NCI-H510A treated with DMSO at 0.1 percent for 48 hours (cell line): Measurements from ENCODE around the gene ACOT12.
A peak's percentile ranks its signal among the peaks of the same experiment; 100 is the strongest.
"Not testable (repeated sequence)": the region's sequence is repeated elsewhere in the genome, so short reads cannot be mapped to it uniquely, and the experiment has no call there.

ENCODE experiments used
- DNase-seq: peaks from one replicate; lab custom pipeline; 2025; lab: John Stamatoyannopoulos, UW

The ACOT12 gene

DNA sequence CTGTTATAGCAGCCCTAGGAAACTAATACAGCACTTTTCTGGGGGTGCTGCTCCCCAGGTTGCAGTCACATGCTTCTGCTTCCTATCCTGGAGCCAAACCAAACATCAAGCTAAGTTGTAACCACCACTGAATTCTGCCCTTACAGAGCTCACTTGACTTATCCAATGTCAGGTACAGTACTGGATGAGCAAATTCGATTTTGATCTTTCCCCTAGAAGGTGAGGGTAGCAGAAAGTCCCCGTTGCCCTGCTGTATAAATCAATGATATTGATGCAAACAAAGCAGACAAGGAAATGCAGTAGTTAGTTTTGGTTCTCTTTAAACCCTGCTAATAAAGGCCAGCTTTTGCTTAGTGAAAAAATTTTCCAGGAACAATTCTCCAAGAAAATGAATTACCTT is 56.1 kb downstream of the ACOT12 start:
- DNase-seq: no peak

DNA sequence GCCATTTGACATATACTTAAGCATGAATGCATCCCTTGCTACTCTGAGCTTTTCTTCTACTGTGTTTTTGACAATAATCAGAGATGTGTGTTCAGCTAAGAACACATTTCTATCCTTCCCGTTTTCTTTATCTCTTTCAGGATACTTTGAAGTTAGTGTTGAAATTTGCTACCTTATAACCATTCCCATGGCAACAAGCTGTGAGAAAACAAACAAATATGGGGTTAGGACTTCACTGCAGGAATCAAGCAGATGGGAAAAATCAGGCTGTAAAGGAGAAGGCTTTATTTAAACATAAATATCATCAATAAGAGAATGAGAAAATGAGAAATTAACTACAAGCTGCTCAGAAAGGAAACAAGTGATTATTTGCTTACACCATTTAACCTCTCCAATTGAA is 57.4 kb downstream of the ACOT12 start:
- no peak for DNase-seq

DNA sequence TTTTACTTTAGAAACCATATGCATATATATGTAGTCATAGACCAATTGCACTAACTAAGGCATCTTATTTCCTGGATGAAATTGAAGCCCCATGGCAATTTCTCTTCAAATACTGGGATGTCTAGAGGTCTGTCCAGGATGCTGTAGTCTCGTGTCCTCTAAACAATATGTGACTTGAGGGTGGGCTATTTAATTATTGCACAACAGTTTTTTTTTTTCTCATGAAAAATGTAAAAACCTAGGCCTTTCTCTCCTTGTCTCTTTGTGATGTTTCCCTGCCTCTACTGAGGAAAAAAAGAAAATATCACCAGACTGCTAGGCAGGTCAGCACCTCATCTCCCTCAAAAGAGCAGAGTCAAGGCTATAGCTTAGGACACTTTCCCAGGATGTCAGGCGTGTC is 58.0 kb downstream of the ACOT12 start:
- no peak for DNase-seq

DNA sequence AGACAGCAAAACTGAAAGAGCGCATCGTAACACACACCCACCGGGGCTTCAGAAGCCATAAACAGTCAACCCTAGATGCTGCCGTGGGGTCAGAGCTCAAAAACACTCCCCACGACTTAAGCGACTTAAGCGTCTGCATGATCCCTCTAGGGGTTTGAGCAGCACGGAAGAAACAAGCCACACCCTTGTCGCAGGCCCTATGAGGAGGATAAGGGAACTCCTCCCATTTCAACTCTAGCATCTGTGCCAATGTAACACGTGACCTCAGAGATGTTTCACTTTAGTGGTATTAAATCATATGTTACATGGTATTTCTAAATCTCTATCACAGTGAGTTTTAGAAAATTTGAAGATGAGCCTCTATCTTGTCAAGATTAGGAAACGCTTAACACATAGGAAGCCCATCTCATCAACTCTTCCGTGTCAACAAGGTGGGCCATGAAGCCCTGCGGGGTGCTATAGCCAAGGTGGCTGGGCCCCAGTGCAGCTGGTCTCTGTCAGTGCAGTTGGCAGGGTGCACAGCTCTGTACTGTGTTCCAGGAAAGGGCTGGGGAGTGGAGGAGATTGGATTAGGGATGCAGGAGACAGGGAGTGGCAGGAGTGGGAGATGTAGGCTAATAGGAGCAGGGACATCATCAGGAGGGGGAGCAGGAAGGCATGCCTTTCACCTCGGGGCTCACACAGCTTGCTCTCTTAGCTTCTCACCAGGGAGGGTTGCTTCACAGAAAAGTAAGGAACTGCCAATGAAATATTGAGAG is 59.5 kb downstream of the ACOT12 start:
- DNase-seq: no peak

DNA sequence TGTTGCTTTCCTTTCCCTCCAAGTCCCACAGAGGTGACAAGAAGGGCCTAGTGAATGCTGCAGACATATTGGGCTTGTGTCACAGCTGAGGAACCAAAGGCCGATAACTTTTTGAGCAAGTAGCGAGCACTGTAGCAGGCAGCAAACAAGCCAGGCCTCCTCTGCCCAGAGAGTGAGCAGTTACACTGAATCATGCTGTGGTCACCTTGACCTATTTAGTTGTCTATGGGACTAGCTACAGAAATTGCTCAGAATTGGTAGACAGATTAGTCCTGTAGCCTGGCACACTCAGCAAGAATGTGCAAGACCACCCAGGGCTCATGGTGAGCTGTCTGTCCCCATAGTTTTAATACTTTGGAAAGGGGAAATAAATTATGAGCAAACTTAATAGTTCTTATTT is 67.4 kb downstream of the ACOT12 start:
- no peak for DNase-seq

DNA sequence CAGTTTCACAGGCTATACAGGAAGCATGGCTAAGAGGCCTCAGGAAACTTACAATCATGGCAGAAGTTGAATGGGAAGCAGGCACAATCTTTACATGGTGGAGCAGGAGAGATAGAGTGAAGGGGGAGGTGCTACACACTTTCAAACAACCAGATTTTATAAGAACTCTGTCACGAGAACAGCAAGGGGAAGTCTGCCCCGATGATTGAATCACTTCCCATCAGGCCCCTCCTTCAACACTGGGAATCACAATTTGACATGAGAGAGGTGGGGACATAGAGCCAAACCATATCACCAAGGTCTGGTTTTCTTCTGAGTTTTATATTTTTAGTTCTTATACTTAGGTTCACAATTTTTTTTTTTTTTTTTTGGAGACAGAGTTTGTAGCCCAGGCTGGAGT is 76.4 kb downstream of the ACOT12 start:
- no peak for DNase-seq

DNA sequence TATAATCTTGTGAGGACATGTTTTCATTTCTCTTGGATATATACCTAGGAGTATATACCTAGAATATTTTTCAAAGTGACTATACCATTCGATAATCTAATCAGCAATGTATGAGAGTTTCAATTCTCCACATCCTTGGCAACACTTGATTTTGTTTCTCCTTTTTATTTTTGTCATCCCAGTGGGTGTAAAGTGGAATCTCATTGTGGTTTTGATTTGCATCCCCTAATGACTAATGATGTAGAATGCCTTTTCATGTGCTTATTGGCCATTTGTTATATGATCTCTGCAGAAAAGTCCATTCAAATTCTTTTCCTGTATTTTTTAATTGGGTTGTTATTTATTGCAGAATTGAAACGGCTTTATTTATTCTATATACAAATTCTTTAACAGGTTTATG is 77.4 kb downstream of the ACOT12 start:
- no peak for DNase-seq

DNA sequence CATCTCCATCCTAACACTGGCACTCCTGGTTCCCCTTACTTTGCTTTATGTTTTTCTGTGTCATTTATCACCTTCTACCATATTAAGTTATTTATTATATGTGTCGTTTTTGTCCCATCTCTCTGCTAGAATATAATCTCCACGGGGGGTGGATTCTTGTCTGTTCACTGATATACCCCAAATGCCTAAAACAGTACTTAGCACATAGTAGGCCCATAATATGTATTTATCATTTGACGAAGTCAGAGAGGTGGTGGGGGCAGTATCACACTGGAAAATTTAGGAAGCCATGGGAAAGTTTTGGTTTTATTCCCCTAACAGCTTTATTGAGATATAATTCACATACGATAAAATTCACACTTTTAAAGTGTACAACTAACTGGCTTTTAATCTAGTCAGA is 78.1 kb downstream of the ACOT12 start:
- DNase-seq: no peak

DNA sequence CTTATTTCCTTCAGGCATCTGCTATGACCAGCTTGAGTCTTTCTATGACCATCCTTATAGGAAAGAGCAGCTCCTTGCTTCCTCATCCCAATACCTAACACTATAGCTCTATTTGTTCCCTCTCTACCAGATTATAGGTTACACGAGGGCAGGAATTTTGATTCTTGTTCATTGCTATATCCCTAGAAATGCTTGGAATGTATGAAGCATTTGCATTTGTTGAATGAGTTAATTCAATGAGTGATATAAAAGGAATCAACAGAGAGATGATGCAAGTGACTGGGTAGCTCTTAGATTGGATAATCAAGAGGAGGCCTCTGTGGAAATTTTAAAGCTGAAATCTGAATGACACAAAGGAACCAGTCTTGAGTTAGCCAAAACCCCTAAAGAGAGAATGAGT is 78.6 kb downstream of the ACOT12 start:
- no peak for DNase-seq

DNA sequence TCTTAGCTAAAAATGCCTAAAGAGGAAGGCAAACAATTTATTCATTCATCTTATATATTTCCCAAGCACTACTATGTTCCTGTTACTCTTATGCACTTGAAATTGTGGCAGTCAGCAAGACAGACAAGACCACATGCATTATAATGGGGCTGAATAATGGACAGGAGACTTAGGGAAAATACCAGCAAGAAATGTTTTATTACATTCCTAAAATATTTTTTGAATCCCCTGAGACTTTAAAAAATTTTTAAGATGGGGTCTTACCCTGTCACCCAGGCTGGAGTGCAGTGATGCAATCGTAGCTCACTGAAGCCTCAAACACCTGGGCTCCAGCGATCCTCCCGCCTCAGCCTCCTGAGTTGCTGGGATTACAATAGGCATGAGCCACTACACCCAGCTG is 79.4 kb downstream of the ACOT12 start:
- DNase-seq: no peak

DNA sequence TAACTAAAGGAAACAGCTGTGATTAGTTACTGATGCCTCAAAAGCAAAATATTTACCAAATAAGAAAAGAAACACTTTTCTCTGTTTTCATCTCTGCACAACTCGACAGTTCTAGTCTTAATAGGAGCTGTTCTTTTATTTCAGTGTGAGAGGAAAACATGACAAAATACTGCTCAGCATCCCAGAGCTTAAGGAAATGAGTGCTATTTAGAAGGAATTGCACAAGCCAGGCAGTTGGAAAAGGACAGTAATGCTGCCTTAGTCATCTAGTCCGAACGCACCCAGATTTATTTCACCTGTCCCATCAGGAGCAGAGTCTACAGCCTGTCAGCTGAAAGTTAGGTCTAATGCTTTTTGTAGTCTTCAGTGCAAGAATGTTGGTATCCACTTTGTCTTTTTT is 80.2 kb downstream of the ACOT12 start:
- DNase-seq: no peak

DNA sequence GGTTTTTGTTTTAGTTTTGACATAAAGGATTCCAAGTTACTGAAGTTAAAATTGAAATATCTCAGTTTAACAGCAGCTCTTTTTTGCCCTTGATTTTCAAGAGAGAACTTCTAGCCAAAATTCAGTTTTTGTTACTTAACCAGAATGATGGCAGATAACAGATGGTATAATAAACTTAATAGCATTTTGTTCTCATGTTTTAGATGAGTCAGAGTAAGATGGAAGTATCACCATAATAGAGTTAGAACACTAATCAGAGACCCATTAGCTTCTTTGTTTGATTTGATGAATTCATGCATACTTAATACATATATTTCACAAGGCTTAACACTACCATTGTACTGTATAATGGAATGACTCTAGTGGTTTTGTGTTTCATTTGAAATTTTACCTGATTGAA is 80.7 kb downstream of the ACOT12 start:
- no peak for DNase-seq

DNA sequence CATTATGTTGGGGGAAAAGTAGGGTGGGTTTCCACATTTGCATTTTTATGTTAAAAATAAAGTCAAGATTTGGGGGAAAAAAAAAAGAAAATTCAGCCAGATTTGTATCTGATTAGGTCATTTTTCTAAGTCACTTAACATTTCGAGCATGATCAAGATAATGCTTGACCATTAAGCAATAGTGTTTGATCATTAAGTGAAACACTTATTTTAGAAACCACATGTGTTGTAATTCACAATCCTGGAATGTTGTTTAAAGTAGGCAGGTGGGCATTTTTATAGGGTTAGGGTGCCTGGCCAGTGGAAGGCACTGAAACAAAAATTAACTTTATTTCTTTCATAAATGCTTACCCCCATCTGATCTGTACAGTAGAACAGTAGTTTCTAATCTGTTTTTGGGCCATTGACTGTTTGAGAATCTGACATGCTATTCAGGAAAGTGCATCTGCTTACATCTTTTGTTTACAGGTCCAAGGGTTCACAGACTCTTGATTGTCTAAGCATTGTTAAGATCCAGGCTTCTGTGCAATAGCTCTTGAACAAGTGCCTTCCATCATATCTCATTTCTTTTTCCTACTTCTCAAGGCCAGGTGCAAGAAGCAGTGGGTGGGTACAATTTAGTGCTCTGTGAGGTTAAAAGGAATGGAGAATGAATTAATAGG is 83.4 kb downstream of the ACOT12 start:
- no peak for DNase-seq

DNA sequence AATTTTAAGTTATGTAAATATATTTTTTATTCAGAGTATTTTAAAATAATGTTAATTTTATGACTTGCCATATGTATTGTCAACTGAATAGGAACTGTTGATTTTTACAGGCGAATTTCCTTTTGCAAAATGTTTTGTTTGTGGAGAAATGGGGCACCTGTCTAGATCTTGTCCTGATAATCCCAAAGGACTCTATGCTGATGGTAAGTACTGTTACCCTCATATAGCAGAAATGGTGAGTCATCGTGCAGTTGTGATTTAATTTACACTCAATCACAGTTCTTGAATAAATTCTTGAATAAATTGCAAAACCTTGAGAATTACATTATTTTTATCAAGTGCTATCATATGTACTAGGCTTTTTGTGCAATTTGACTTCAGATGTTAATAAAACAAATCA is 85.1 kb downstream of the ACOT12 start:
- DNase-seq: no peak

DNA sequence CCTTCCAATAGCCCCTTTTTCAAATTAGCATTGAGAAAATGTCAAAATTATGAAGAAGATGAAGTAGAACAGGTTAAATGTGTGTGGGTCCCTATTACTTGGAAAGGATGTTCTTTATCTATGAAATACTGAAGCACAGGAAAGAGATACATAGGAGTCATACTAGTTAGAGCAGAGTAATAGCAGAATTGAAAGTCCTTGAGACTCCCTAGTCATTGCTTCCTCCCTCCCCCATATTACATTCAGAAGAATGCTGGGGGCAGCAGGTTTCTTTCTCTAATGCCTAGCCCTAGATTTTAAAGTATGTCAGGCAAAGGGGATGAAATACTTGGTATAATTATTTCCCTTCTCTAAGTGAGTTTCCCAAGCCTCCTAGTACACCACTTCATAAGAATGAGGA is 88.1 kb downstream of the ACOT12 start:
- no peak for DNase-seq

DNA sequence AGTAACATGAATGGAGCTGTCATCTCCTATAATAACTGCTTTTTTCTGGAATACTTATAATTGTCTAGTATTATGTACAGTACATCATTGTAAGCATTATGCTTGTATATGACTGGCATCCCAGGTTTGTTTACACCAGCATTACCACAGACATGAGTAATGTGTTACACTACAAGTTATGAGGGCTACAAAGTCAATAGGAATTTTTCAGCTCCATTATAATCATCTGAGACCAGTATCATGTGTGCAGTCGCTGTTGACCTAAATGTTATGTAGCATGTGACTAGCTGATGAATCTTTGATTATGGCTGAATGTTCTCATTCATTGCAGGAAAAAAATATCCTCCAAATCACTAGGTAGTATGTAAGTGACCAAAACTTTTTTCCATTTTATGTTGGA is 90.4 kb downstream of the ACOT12 start:
- DNase-seq: no peak

DNA sequence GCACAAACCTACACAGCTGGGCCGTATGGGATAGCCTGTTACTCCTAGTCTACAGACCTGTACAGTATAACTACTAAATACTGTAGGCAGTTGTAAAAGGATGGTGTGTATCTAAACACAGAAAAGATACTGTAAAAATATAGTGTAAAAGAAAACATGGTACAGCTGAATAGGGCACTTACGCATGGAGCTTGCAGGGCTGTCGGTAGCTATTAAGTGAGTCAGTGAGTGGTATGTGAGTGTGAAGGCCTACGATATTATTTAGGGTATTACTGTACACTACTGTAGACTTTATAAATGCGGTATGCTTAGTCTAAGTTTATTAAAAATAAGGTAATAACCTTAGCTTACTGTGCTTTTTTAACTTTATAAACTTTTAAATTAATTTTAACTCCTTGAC is 91.3 kb downstream of the ACOT12 start:
- DNase-seq: no peak

DNA sequence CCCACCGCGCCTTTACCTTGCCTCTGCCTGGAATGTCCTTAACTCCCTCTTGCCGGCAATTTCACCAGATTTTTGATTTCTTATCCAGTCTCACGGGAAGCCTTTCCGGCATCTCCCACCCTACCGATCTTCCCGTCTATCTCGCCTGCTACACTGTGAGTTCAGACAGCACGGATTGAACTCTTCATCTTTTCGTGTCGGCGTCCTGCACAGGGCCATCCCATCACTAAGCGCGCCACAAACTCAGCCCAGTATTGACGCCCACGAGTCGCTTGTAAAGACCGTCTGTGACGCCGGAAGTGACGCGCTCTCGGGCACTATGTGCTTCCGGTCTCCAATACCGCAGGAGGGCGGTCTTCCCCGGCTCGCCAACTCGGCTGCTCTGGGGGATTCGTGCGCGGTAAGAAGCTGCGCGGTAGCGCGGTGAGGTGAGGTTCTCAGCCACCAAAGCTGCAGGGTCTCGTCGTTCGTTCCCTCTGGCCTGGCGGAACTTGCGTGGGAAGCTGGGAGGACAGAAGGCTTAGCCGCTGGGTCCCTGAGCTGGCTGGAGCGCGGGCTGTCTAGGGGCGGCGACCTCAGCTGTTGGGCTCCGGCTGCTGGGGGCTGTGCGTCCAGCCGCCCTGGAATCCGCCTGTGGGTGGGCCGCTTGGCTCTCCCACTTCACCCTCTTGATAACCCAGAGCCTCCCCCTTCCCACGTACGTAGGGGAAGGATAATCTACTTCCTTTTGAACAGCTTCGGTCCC is 92.5 kb downstream of the ACOT12 start, which contains the start of gene ZCCHC9:
Gene ZCCHC9 (plus strand): TSS at position 317 of the 745 bp plus-strand sequence. CDS start 3,171 bp downstream, outside the sequence.
- peak; percentile 65 for DNase-seq

DNA sequence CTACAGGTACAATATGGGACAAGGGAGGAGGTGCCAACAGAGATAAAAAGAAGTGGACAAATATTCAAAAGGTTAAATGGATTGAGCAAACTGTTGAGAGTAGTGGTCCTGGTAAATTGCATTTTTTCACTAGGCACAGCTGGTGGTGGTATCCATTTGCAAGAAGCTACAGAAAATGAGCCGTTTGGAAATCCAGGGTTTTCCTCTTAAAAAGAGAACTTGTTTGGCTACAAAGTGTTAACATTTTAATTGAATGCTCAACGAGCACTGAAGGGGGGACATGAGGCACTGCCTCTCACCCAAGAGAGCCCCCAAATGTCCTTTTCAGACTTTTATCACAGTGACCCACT is 93.0 kb downstream of the ACOT12 start:
- DNase-seq: no peak

DNA sequence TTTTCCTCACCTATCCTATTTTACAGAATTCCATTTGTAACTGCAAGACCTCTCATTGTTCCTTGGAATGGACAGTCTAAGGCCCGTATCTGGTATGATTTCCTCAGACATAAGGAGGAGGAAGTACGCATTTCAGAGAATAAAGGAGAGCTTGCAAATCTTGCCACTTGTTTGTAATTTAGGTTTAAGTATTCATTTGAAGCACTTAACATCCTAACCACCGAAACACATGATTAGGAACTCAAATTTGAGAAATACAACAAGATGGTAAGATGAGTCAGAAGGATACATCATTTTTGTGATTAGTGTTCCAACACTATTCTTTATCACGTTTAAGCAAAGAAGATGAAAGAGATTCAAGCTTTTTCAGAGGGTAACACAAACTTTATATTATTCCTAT is 96.4 kb downstream of the ACOT12 start:
- DNase-seq: no peak

DNA sequence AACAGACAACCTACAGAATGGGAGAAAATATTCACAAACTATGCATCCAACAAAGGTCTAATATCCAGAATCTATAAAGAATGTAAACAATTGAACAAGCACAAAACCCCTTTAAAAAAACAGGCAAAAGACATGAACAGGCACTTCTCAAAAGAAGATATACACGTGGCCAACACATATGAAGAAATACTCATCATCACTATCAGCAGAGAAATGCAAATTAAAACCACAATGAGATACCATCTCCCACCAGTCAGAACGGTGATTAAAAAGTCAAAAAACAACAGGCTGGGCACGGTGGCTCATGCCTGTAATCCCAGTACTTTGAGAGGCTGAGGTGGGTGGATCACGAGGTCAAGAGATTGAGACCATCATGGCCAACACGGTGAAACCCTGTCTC is 99.9 kb downstream of the ACOT12 start:
- DNase-seq: not testable (repeated sequence)

DNA sequence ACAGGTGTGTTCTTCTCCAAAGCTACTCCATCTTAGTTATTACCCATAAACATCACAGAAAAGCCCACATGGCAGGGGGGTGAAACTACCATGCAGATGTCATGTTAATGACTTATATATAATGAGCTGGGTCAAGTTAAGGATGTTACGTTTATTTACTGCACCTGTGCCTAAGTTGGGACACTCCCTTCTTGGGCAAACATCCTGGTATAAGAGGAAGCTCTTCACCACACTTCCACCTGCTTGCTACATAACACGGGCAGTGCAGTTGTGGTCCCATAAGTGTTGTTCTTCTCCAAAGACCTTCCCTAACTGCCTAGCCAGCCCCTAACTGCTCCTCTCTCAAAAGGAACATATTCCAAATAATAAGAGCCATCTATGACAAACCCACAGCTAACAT is 101.8 kb downstream of the ACOT12 start:
- no peak for DNase-seq

DNA sequence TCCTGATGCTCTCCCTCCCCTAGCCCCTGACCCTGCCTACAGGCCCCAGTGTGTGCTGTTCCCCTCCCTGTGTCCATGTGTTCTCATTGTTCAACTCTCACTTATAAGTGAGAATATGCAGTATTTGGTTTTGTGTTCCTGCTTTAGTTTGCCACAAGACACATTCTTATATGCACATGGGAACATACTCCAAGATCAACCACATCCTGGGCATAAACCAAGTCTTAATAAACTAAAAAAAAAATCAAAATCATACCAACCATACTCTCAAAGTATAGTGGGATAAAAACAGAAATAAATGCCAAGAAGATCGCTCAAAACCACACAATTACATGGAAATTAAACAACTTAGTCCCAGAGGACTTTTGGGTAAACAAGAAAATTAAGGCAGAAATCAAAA is 103.8 kb downstream of the ACOT12 start:
- no peak for DNase-seq
